Muscle layer of duodenum (tissue), 2 donors: ENCODE data around the gene MATK.
"Not testable (repeated sequence)": the region's sequence is repeated elsewhere in the genome, so short reads cannot be mapped to it uniquely, and the experiment has no call there.

Source experiments
- H3K27ac ChIP-seq: one replicate; pipeline ENCODE4 v1.7.0; 2013; ENCODE audit warnings: mild to moderate bottlenecking, low read length
- H3K27me3 ChIP-seq: one replicate; pipeline ENCODE4 v1.7.0; 2013; ENCODE audit warnings: low read depth, mild to moderate bottlenecking, control low read depth, low read length
- H3K36me3 ChIP-seq, 2 donors: one replicate each; pipeline ENCODE4 v1.7.0; 2013; ENCODE audit warnings: low read length in 2 of 2, control low read depth in 1 of 2, mild to moderate bottlenecking in 1 of 2; ENCODE audit not compliant: insufficient read depth in 2 of 2, control insufficient read depth in 1 of 2
- H3K4me1 ChIP-seq, 2 donors: one replicate each; pipeline ENCODE4 v1.7.0; 2013; ENCODE audit warnings: low read length in 2 of 2, mild to moderate bottlenecking in 2 of 2, control low read depth in 1 of 2, moderate library complexity in 1 of 2; ENCODE audit not compliant: insufficient read depth in 2 of 2, control insufficient read depth in 1 of 2
- H3K4me3 ChIP-seq, 2 donors: one replicate each; pipeline ENCODE4 v1.7.0; 2013; ENCODE audit warnings: low read length in 2 of 2, low read depth in 1 of 2, mild to moderate bottlenecking in 1 of 2
- H3K9me3 ChIP-seq, 2 donors: one replicate each; pipeline ENCODE4 v1.7.0; 2013; ENCODE audit warnings: low read length in 2 of 2, control low read depth in 1 of 2, mild to moderate bottlenecking in 1 of 2; ENCODE audit not compliant: control insufficient read depth in 1 of 2
- donor health status: healthy.

Gene MATK

GRCh38 chr19:3766520-3766919, 19.7 kb downstream of the MATK start:
- Histone ChIP-seq H3K36me3 (peaks cover 14 to 42% of the 10 kb centered on the region in 2 donors), H3K4me3 (no peak overlapping the region)

GRCh38 chr19:3765757-3766156, 20.4 kb downstream of the MATK start:
- Histone ChIP-seq H3K4me1 (peaks cover 3 to 15% of the 10 kb centered on the region in 2 donors), H3K36me3 (peaks cover 14 to 42% of the 10 kb centered on the region in 2 donors)
- not testable (repeated sequence) for H3K9me3 ChIP-seq, H3K27me3 ChIP-seq, H3K4me3 ChIP-seq, H3K27ac ChIP-seq

More at GRCh38 chr19:3766520-3766919, 19.7 kb downstream of the MATK start:
- Histone ChIP-seq H3K9me3 (no peaks in the 10 kb centered on the region), H3K27ac (no peak overlapping the region), H3K4me1 (peaks cover 3 to 12% of the 10 kb centered on the region in 2 donors), H3K27me3 (no peaks in the 10 kb centered on the region)

GRCh38 chr19:3765121-3765520, 21.1 kb downstream of the MATK start:
- Histone ChIP-seq H3K27me3 (no peaks in the 10 kb centered on the region), H3K4me1 (peaks cover 3 to 21% of the 10 kb centered on the region in 2 donors), H3K27ac (no peak overlapping the region), H3K36me3 (peaks cover 14 to 42% of the 10 kb centered on the region in 2 donors), H3K4me3 (no peak overlapping the region), H3K9me3 (no peaks in the 10 kb centered on the region)

GRCh38 chr19:3762501-3763459, 23.4 kb downstream of the MATK start, which contains the start of gene MRPL54:
MRPL54 (plus strand) TSS chr19:3762682; CDS start chr19:3762701, 19 bp downstream.
- H3K4me3 ChIP-seq = peak within 1 kb of the TSS; percentile 89 to 95
- peaks cover 17 to 39% of the 10 kb centered on the region in 2 donors for H3K36me3 ChIP-seq
- peaks cover 3 to 37% of the 10 kb centered on the region in 2 donors for H3K4me1 ChIP-seq

GRCh38 chr19:3762130-3762473, 24.1 kb downstream of the MATK start:
- Histone ChIP-seq H3K27ac (peak overlapping the region; percentile 98), H3K27me3 (no peaks in the 10 kb centered on the region), H3K36me3 (peaks cover 12 to 39% of the 10 kb centered on the region in 2 donors), H3K4me1 (peaks cover 3 to 37% of the 10 kb centered on the region in 2 donors), H3K9me3 (no peaks in the 10 kb centered on the region), H3K4me3 (peak overlapping the region in 1 of 2 donors; percentile 89)

More at GRCh38 chr19:3762501-3763459, 23.4 kb downstream of the MATK start, which contains the start of gene MRPL54:
- no peaks in the 10 kb centered on the region for H3K9me3 ChIP-seq
- H3K27me3 ChIP-seq = no peaks in the 10 kb centered on the region
- peak within 1 kb of the TSS; percentile 98 for H3K27ac ChIP-seq

- Histone ChIP-seq H3K9me3 (no peaks in the 10 kb centered on the region), H3K4me1 (peaks cover 3 to 40% of the 10 kb centered on the region in 2 donors), H3K27me3 (no peaks in the 10 kb centered on the region), H3K36me3 (peaks cover 11 to 35% of the 10 kb centered on the region in 2 donors), H3K4me3 (peak within 1 kb of the TSS; percentile 89 to 95), H3K27ac (peak within 1 kb of the TSS; percentile 98)
Observed at GRCh38 chr19:3761382-3762129, 24.6 kb downstream of the MATK start, which contains the start of gene APBA3. APBA3 (minus strand) TSS chr19:3761692; CDS start chr19:3760264, 1,428 bp downstream.

- Histone ChIP-seq H3K36me3 (peaks cover 11 to 31% of the 10 kb centered on the region in 2 donors), H3K27ac (peak overlapping the region; percentile 89), H3K4me3 (peak overlapping the region; percentile 89 to 95), H3K4me1 (peaks cover 3 to 40% of the 10 kb centered on the region in 2 donors), H3K9me3 (no peaks in the 10 kb centered on the region), H3K27me3 (no peaks in the 10 kb centered on the region)
Observed at GRCh38 chr19:3760871-3761361, 25.3 kb downstream of the MATK start.

- Histone ChIP-seq H3K36me3 (peaks cover 6 to 26% of the 10 kb centered on the region in 2 donors), H3K4me1 (peaks cover 3 to 40% of the 10 kb centered on the region in 2 donors), H3K4me3 (no peak overlapping the region), H3K27me3 (no peaks in the 10 kb centered on the region), H3K9me3 (no peaks in the 10 kb centered on the region), H3K27ac (no peak overlapping the region)
Observed at GRCh38 chr19:3759482-3760254, 26.5 kb downstream of the MATK start.

GRCh38 chr19:3758297-3758696, 27.9 kb downstream of the MATK start:
- not testable (repeated sequence) for H3K9me3 ChIP-seq, H3K4me3 ChIP-seq, H3K27ac ChIP-seq, H3K27me3 ChIP-seq
- Histone ChIP-seq H3K4me1 (peaks cover 3 to 37% of the 10 kb centered on the region in 2 donors), H3K36me3 (peaks cover 6 to 36% of the 10 kb centered on the region in 2 donors)

GRCh38 chr19:3757705-3758104, 28.5 kb downstream of the MATK start:
- not testable (repeated sequence) for H3K4me3 ChIP-seq, H3K27ac ChIP-seq, H3K9me3 ChIP-seq, H3K27me3 ChIP-seq
- Histone ChIP-seq H3K36me3 (peaks cover 6 to 42% of the 10 kb centered on the region in 2 donors), H3K4me1 (peaks cover 3 to 33% of the 10 kb centered on the region in 2 donors)
